ENCODE results near the gene MT1M. TPM values are rescaled to one million over a fixed set of nuclear protein-coding genes. Genes with fewer than 3 reads are reported as not detected.

The MT1M gene
- total RNA-seq, 1 experiment from 2014 or later, result not detected

- H2AFZ ChIP-seq, result no peak overlapping the region
- ChIA-PET POLR2A (ENCODE audit: unreplicated experiment) (no interaction called here), CTCF (interaction anchor here (0.7 to 1.0 kb wide), 2 partner anchors 12 to 24 kb away, joined by 3 to 4 read pairs; no protein-coding TSS in a partner anchor)
- no peak overlapping the region for H3K27ac ChIP-seq
- no peak overlapping the region for H3K4me2 ChIP-seq
- no peaks in the 10 kb centered on the region; the same call in 1 of the 2 replicates for H3K27me3 ChIP-seq (ENCODE audit: insufficient read depth, low read depth)
- no peak overlapping the region for H3K4me3 ChIP-seq
- H3K79me2 ChIP-seq (ENCODE audit: low read depth), result no peaks in the 10 kb centered on the region
- H3K9me3 ChIP-seq (ENCODE audit: insufficient read depth, low read depth), result no peaks in the 10 kb centered on the region
- intact Hi-C loops (cut with micrococcal nuclease; ENCODE audit: unreplicated experiment), result no loop called here
- TF ChIP-seq CTCF (conservative IDR thresholded peaks at IDR 0.05), result no peak
- TF ChIP-seq EZH2 (IDR thresholded peaks at IDR 0.05; ENCODE audit: low read depth), result no peak
- no peaks in the 10 kb centered on the region for H3K9me2 ChIP-seq (ENCODE audit: insufficient read depth)
- H4K20me1 ChIP-seq (ENCODE audit: insufficient read depth), result no peaks in the 10 kb centered on the region
- DNase-seq, result no peak
- no TSS peak for BruUV-seq (replicated peaks)
- H3K4me1 ChIP-seq (replicated peaks; ENCODE audit: insufficient read depth), result no peaks in the 10 kb centered on the region
- H3K36me3 ChIP-seq (ENCODE audit: low read depth), result no peaks in the 10 kb centered on the region
- H3F3A ChIP-seq (ENCODE audit: insufficient read depth, low read depth), result no peaks in the 10 kb centered on the region
Observed at GRCh38 chr16:56591377-56592060, 40.9 kb upstream of the MT1M start.

- Histone ChIP-seq H3K36me3 (ENCODE audit: low read depth) (no peaks in the 10 kb centered on the region), H3K4me2 (no peak overlapping the region), H2AFZ (no peak overlapping the region), H3K4me1 (replicated peaks; ENCODE audit: insufficient read depth) (no peaks in the 10 kb centered on the region), H3K27ac (no peak overlapping the region), H3K9me2 (ENCODE audit: insufficient read depth) (no peaks in the 10 kb centered on the region), H3K27me3 (ENCODE audit: insufficient read depth, low read depth) (no peaks in the 10 kb centered on the region; the same call in 1 of the 2 replicates), H3F3A (ENCODE audit: insufficient read depth, low read depth) (no peaks in the 10 kb centered on the region), H3K4me3 (no peak overlapping the region), H3K79me2 (ENCODE audit: low read depth) (no peaks in the 10 kb centered on the region), H4K20me1 (ENCODE audit: insufficient read depth) (no peaks in the 10 kb centered on the region), H3K9me3 (ENCODE audit: insufficient read depth, low read depth) (no peaks in the 10 kb centered on the region)
- no peak for DNase-seq
- POLR2A ChIA-PET (ENCODE audit: unreplicated experiment), result no interaction called here
- CTCF ChIA-PET, result no interaction called here
- intact Hi-C loops (cut with micrococcal nuclease; ENCODE audit: unreplicated experiment), result no loop called here
- TF ChIP-seq EZH2 (IDR thresholded peaks at IDR 0.05; ENCODE audit: low read depth), result no peak
- TF ChIP-seq CTCF (conservative IDR thresholded peaks at IDR 0.05), result no peak
- no TSS peak for BruUV-seq (replicated peaks)
Observed at GRCh38 chr16:56593573-56594291, 38.7 kb upstream of the MT1M start.

- no peaks in the 10 kb centered on the region for H3K36me3 ChIP-seq (ENCODE audit: low read depth)
- ChIA-PET POLR2A (ENCODE audit: unreplicated experiment) (no interaction called here), CTCF (no interaction called here)
- no peak for DNase-seq
- H3K9me3 ChIP-seq (ENCODE audit: insufficient read depth, low read depth), result no peaks in the 10 kb centered on the region
- intact Hi-C loops (cut with micrococcal nuclease; ENCODE audit: unreplicated experiment), result no loop called here
- no peak overlapping the region for H3K4me3 ChIP-seq
- no TSS peak for BruUV-seq (replicated peaks)
- no peak overlapping the region for H3K4me2 ChIP-seq
- H3K9me2 ChIP-seq (ENCODE audit: insufficient read depth), result no peaks in the 10 kb centered on the region
- no peaks in the 10 kb centered on the region for H3K27me3 ChIP-seq (ENCODE audit: insufficient read depth, low read depth)
- H3K79me2 ChIP-seq (ENCODE audit: low read depth), result no peaks in the 10 kb centered on the region
- no peak for TF ChIP-seq EZH2 (IDR thresholded peaks at IDR 0.05; ENCODE audit: low read depth)
- no peak for TF ChIP-seq CTCF (conservative IDR thresholded peaks at IDR 0.05)
- no peaks in the 10 kb centered on the region for H3K4me1 ChIP-seq (replicated peaks; ENCODE audit: insufficient read depth)
- H2AFZ ChIP-seq, result no peak overlapping the region
- H3K27ac ChIP-seq, result no peak overlapping the region
- no peaks in the 10 kb centered on the region for H3F3A ChIP-seq (ENCODE audit: insufficient read depth, low read depth)
- no peaks in the 10 kb centered on the region for H4K20me1 ChIP-seq (ENCODE audit: insufficient read depth)
Observed at GRCh38 chr16:56594292-56594619, 38.2 kb upstream of the MT1M start.

Data from PC-9 (cell line).